ENCODE results near the gene WDR5.

WDR5 gene

DNA sequence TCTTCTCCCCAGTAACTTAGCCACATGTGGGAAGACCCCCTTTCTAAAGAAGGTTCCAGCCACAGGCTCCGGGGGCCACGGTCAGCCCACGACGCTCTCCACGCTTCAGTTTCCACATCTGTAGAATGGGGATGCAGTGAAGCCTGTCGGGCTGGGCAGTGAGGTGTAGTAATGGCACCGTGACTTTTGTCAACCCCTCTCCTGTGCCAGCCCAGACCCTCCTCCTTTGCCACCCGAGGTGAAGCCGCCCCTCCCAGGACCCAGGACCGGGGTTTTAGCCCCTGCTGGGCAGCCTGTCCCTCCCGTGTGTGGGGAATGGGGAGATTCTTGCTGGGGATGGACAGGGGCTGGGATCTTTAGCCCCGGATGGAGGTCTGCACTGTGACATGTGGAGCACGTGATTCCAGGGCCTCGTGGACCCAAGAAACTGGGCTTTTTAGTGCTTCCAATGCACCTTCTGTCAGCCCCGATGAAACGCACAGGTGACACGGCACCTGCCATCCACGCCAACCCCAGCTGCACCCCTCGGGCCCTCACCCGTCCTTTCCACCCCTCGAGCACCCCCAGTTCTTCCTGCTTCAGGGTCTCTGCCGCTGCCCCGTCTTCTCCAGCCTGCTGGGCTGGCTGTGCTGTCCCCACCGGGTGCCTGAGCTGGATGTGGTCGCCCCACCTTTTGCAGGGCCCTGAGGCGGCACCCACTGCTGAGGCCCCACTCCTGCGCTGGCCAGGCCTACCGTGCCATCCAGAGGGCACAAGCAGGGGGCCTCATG, 41.9 kb downstream of the WDR5 start:
- Mint-ChIP-seq H3K4me1 (peaks cover 55% of the 10 kb centered on the region), H3K27ac (no peak overlapping the region), H3K36me3 (ENCODE audit: low read depth) (no peaks in the 10 kb centered on the region)

DNA sequence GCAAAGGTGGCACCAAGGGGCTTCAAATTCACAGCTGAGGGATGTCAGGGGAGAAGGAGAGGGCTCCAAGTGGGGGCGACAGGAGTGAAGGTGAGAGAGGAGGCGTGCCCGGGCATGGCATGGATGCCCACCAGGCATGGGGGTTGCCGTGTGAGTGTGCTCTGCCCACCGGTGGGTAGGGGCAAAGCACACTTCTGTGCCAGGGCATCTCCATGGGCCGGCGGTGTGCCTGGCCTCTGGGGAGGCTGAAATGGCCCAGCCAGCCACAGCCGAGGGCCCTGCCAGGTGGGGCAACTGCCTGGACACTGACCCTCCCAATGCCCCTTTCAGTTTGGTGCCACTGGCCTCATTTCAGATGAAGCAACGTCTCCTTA, 42.5 kb downstream of the WDR5 start:
- TF ChIP-seq, protein P1, sequence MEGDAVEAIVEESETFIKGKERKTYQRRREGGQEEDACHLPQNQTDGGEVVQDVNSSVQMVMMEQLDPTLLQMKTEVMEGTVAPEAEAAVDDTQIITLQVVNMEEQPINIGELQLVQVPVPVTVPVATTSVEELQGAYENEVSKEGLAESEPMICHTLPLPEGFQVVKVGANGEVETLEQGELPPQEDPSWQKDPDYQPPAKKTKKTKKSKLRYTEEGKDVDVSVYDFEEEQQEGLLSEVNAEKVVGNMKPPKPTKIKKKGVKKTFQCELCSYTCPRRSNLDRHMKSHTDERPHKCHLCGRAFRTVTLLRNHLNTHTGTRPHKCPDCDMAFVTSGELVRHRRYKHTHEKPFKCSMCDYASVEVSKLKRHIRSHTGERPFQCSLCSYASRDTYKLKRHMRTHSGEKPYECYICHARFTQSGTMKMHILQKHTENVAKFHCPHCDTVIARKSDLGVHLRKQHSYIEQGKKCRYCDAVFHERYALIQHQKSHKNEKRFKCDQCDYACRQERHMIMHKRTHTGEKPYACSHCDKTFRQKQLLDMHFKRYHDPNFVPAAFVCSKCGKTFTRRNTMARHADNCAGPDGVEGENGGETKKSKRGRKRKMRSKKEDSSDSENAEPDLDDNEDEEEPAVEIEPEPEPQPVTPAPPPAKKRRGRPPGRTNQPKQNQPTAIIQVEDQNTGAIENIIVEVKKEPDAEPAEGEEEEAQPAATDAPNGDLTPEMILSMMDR (IDR thresholded peaks at IDR 0.05), result no peak
- Mint-ChIP-seq H3K4me1 (peaks cover 55% of the 10 kb centered on the region), H3K27me3 (ENCODE audit: low read depth, poor library complexity) (peaks cover 26% of the 10 kb centered on the region), H3K36me3 (ENCODE audit: low read depth) (no peaks in the 10 kb centered on the region), H3K27ac (no peak overlapping the region), H3K9me3 (peaks cover 4% of the 10 kb centered on the region), H3K4me3 (no peak overlapping the region)
- no peak for DNase-seq

More for the DNA sequence above, 41.9 kb downstream of the WDR5 start:
- TF ChIP-seq, protein P1 (IDR thresholded peaks at IDR 0.05), result no peak
- Mint-ChIP-seq H3K9me3 (peaks cover 4% of the 10 kb centered on the region), H3K27me3 (ENCODE audit: low read depth, poor library complexity) (peaks cover 26% of the 10 kb centered on the region), H3K4me3 (no peak overlapping the region)
- DNase-seq, result no peak

DNA sequence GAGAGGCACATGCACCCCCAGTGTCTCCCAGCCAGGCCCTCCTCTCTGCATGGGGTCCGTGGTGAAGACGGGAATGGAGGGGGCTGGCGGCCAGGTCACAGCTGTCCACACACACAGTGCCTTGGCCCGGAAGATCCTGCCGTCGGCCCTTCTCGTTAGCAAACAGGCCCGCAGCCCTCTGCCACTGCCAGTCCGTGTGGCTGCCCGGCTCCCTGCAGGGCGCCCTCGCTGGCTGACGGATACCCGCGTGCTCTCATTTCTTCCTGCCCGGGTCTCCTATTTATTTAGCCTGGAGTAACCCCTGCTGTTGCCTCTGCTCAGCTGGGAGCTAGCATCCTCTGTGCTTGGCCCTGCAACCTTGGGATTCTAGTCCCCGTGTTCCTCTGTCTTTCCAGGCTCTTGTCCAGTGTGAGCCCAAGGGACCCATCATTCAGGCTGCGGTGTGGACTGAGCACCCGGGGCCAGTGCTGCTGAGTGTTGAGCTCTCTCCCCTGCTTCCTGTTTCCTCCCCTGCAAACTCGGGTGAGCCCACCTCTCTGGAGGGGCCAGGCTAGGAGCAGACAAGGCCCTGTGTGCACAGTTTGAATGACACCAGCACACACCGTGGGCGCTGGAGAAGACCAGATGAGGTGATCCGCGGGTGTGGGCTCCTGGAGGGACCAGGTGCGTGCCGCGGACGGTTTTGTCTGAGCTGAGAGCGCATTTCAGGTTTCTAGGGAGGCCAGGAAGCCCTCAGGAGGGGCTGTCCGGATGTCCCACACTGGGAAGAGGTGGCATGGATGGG, 43.1 kb downstream of the WDR5 start:
- H3K9me3 Mint-ChIP-seq, result peaks cover 4% of the 10 kb centered on the region
- DNase-seq, result peak; percentile 48
- no peaks in the 10 kb centered on the region for H3K36me3 Mint-ChIP-seq (ENCODE audit: low read depth)
- peak overlapping the region; percentile 29 for H3K27ac Mint-ChIP-seq
- peaks cover 54% of the 10 kb centered on the region for H3K4me1 Mint-ChIP-seq
- TF ChIP-seq, protein P1 (IDR thresholded peaks at IDR 0.05), result no peak
- H3K4me3 Mint-ChIP-seq, result no peak overlapping the region
- peaks cover 26% of the 10 kb centered on the region for H3K27me3 Mint-ChIP-seq (ENCODE audit: low read depth, poor library complexity)

DNA sequence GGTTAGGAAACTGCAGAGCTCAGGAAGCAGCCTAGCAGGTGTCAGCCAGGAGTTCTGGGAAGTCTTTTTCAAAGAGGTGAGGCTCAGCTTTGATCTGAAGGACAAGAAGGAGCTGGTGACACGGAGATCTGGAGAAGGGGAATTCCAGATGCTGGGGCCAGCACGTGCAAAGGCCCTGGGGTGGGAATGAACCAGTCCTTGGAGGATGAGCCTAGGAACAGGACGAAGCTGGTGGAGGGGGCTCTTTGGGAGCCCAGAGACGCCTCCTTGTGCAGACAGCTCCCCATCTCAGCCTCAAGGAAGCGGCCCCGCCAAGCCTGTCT, 43.7 kb downstream of the WDR5 start:
- no peak overlapping the region for H3K27ac Mint-ChIP-seq

DNA sequence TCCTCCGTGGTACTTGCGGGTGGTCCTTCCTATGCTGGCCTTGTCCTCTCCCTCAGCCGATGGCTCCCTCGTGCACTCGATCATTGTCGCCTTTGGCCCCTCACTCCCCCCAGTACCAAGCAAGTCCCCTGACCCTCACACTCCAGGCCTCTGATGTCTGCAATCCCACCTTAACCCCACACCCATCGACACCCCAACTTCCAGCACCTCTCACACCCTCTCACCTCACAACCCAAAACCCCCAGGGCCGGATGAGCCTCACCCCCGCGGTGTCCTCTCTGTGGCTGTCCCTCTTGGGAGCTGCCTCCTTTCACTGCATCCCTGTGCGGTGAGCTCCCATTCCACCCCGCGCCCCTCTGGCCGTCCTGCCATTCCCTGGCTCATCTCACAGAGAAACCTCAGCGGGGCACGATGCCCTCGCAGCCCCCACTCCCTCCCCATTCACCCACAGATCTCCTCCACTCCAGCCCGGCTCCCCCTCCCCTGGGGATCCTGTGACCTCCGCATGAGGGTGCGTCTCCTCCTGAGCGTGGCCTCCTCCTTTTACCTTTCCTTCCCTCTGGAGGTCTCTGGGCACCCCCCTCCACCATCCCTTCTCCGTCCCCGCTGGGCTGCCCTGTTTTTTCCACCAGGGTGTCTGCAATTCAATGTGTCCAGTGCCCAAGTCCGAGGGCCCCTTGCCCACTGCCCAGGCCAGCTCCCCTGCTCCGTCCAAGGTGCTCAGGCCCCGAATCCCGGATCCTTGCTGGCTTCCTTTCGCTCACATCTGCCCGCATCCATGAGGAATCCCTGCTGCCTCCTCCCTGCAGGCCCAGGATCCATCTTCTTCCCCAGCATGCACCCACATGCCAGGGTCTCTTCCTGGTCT, 44.3 kb downstream of the WDR5 start:
- DNase-seq, result no peak
- Mint-ChIP-seq H3K27me3 (ENCODE audit: low read depth, poor library complexity) (peaks cover 22% of the 10 kb centered on the region), H3K27ac (no peak overlapping the region), H3K4me3 (no peak overlapping the region), H3K9me3 (peaks cover 4% of the 10 kb centered on the region), H3K4me1 (peaks cover 42% of the 10 kb centered on the region), H3K36me3 (ENCODE audit: low read depth) (no peaks in the 10 kb centered on the region)
- TF ChIP-seq, protein P1 (IDR thresholded peaks at IDR 0.05), result no peak

More for the DNA sequence above, 43.7 kb downstream of the WDR5 start:
- peaks cover 48% of the 10 kb centered on the region for H3K4me1 Mint-ChIP-seq
- no peak for DNase-seq
- TF ChIP-seq, protein P1 (IDR thresholded peaks at IDR 0.05), result no peak
- peaks cover 26% of the 10 kb centered on the region for H3K27me3 Mint-ChIP-seq (ENCODE audit: low read depth, poor library complexity)
- H3K4me3 Mint-ChIP-seq, result no peak overlapping the region
- H3K9me3 Mint-ChIP-seq, result peaks cover 4% of the 10 kb centered on the region
- H3K36me3 Mint-ChIP-seq (ENCODE audit: low read depth), result no peaks in the 10 kb centered on the region

All from nephron progenitor cell (in vitro differentiated cells).